ENCODE results near the gene SETD2.
"Not testable (repeated sequence)": the region's sequence is repeated elsewhere in the genome, so short reads cannot be mapped to it uniquely, and the experiment has no call there.

The SETD2 gene

GRCh38 chr3:47028146-47028545 is 135.8 kb downstream of the SETD2 start:
- no peaks in the 10 kb centered on the region for H3K27me3 Mint-ChIP-seq (ENCODE audit: low read depth, poor library complexity)
- DNase-seq: no peak
- no peaks in the 10 kb centered on the region for H3K4me1 Mint-ChIP-seq
- no peak overlapping the region for H3K4me3 Mint-ChIP-seq
- H3K36me3 Mint-ChIP-seq (ENCODE audit: low read depth): peaks cover 42% of the 10 kb centered on the region
- TF ChIP-seq CTCF (IDR thresholded peaks at IDR 0.05): no peak
- H3K9me3 Mint-ChIP-seq: no peaks in the 10 kb centered on the region
- H3K27ac Mint-ChIP-seq: peak overlapping the region; percentile 71

DNA sequence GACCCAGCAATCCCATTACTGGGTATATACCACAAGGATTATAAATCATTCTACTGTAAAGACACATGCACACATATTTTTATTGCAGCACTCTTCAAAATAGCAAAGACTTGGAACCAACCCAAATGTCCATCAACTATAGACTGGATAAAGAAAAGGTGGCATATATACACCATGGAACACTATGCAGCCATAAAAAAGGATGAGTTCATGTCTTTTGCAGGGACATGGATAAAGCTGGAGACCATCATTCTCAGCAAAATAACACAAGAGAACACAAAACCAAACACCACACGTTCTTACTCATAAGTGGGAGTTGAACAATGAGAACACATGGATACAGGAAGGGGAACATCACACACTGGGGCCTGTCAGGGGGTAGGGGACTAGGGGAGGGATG is 137.5 kb downstream of the SETD2 start:
- H3K4me1 Mint-ChIP-seq; H3K27ac Mint-ChIP-seq; DNase-seq; H3K9me3 Mint-ChIP-seq; H3K27me3 Mint-ChIP-seq (ENCODE audit: low read depth, poor library complexity); H3K4me3 Mint-ChIP-seq: not testable (repeated sequence)
- H3K36me3 Mint-ChIP-seq (ENCODE audit: low read depth): peaks cover 38% of the 10 kb centered on the region

GRCh38 chr3:47024932-47025331 is 139.0 kb downstream of the SETD2 start:
- peak overlapping the region; percentile 7 for H3K27ac Mint-ChIP-seq
- H3K36me3 Mint-ChIP-seq (ENCODE audit: low read depth): peaks cover 38% of the 10 kb centered on the region
- TF ChIP-seq CTCF (IDR thresholded peaks at IDR 0.05): no peak
- no peaks in the 10 kb centered on the region for H3K4me1 Mint-ChIP-seq
- H3K4me3 Mint-ChIP-seq: no peak overlapping the region
- no peaks in the 10 kb centered on the region for H3K27me3 Mint-ChIP-seq (ENCODE audit: low read depth, poor library complexity)
- no peak for DNase-seq
- H3K9me3 Mint-ChIP-seq: no peaks in the 10 kb centered on the region

GRCh38 chr3:47022641-47023071 is 141.3 kb downstream of the SETD2 start:
- peaks cover 35% of the 10 kb centered on the region for H3K36me3 Mint-ChIP-seq (ENCODE audit: low read depth)
- DNase-seq: no peak
- no peaks in the 10 kb centered on the region for H3K9me3 Mint-ChIP-seq
- no peaks in the 10 kb centered on the region for H3K27me3 Mint-ChIP-seq (ENCODE audit: low read depth, poor library complexity)
- H3K4me3 Mint-ChIP-seq: no peak overlapping the region
- H3K4me1 Mint-ChIP-seq: no peaks in the 10 kb centered on the region
- no peak for TF ChIP-seq CTCF (IDR thresholded peaks at IDR 0.05)
- H3K27ac Mint-ChIP-seq: no peak overlapping the region

GRCh38 chr3:47020311-47020710 is 143.6 kb downstream of the SETD2 start:
- no peak for TF ChIP-seq CTCF (IDR thresholded peaks at IDR 0.05)
- H3K36me3 Mint-ChIP-seq (ENCODE audit: low read depth): peaks cover 32% of the 10 kb centered on the region
- DNase-seq: no peak
- H3K9me3 Mint-ChIP-seq: no peaks in the 10 kb centered on the region
- peak overlapping the region; percentile 1 for H3K27ac Mint-ChIP-seq
- peaks cover 5% of the 10 kb centered on the region for H3K4me1 Mint-ChIP-seq
- no peak overlapping the region for H3K4me3 Mint-ChIP-seq
- H3K27me3 Mint-ChIP-seq (ENCODE audit: low read depth, poor library complexity): no peaks in the 10 kb centered on the region

DNA sequence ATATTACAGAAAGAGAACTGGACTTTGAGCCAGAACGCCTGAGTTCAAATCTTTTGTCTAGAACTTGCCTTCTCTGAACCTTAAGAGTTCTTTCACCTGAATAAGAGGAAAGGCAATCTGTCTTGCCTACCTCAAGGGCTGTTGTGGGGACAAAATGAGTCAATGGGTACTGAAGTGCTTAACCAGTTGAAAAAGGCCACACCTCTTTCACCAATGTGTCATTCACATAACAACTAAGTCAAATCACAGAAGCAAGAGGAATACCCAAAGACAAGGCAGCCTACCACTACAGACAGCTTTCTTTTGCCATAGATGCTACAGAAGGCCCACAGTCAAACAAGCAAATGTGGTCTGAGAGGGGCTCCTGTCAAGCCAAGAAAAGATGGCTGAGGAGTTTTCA is 144.7 kb downstream of the SETD2 start:
- DNase-seq: no peak
- H3K9me3 Mint-ChIP-seq: no peaks in the 10 kb centered on the region
- peaks cover 9% of the 10 kb centered on the region for H3K4me1 Mint-ChIP-seq
- no peak overlapping the region for H3K27ac Mint-ChIP-seq
- no peaks in the 10 kb centered on the region for H3K27me3 Mint-ChIP-seq (ENCODE audit: low read depth, poor library complexity)
- peaks cover 29% of the 10 kb centered on the region for H3K36me3 Mint-ChIP-seq (ENCODE audit: low read depth)
- TF ChIP-seq CTCF (IDR thresholded peaks at IDR 0.05): no peak
- no peak overlapping the region for H3K4me3 Mint-ChIP-seq
